Tibial nerve (tissue), 4 donors: ENCODE data around the gene SERPINB11. TPM values are rescaled to one million over a fixed set of nuclear protein-coding genes. Genes with fewer than 3 reads are reported as not detected.
"Not testable (repeated sequence)": the region's sequence is repeated elsewhere in the genome, so short reads cannot be mapped to it uniquely, and the experiment has no call there.

Source experiments
- DNase-seq, 2 donors: peaks; one replicate each; pipeline ENCODE4 v3.0.0-alpha.2; 2019; ENCODE audit warnings: low spot score in 2 of 2
- H3K27ac ChIP-seq, 4 donors: fragments of 200-600 bp; sonication (generic) in 3 of 4; one replicate each; pipeline ENCODE4 v1.5.1; 2017 to 2019; ENCODE audit warnings: mild to moderate bottlenecking in 1 of 4
- H3K27me3 ChIP-seq, 2 donors: fragments of 200-600 bp; sonication (generic) in 1 of 2; one replicate each; pipeline versions ENCODE4 v1.5.1 to v1.6.0; 2017 to 2019
- H3K36me3 ChIP-seq, 3 donors: fragments of 200-600 bp; sonication (generic); one replicate each; pipeline ENCODE4 v1.5.1; 2018 to 2019
- H3K4me1 ChIP-seq, 4 donors: fragments of 200-600 bp; sonication (generic) in 3 of 4; one replicate each; pipeline ENCODE4 v1.5.1; 2017 to 2019
- H3K4me3 ChIP-seq, 4 donors: fragments of 200-600 bp; sonication (generic) in 3 of 4; one replicate each; pipeline ENCODE4 v1.5.1; 2017 to 2019; ENCODE audit warnings: mild to moderate bottlenecking in 1 of 4, moderate library complexity in 1 of 4
- H3K9me3 ChIP-seq, 4 donors: fragments of 200-600 bp; sonication (generic) in 3 of 4; one replicate each; pipeline ENCODE4 v1.5.1; 2017 to 2019
- CTCF ChIP-seq, 5 experiments: fragments of 200-600 bp in 3 of 5; fragments of 450-650 bp in 2 of 5; sonication (generic) in 3 of 5; IDR thresholded peaks; one replicate each; pipeline ENCODE4 v1.5.1; 2016 to 2019; ENCODE audit warnings: antibody characterized with exemption in 5 of 5, mild to moderate bottlenecking in 3 of 5, moderate library complexity in 2 of 5
- EP300 ChIP-seq, 2 donors: sonication (generic); formaldehyde crosslinking; IDR thresholded peaks; one replicate each; pipeline ENCODE4 v1.6.1; 2017; ENCODE audit warnings: antibody characterized with exemption in 2 of 2, mild to moderate bottlenecking in 1 of 2
- POLR2A ChIP-seq, 2 donors: fragments of 450-650 bp; IDR thresholded peaks; one replicate each; pipeline ENCODE4 v1.6.1; 2017; ENCODE audit warnings: antibody characterized with exemption in 2 of 2, mild to moderate bottlenecking in 2 of 2, moderate library complexity in 2 of 2
- WGBS, 2 donors: methylation state at CpG; one replicate each; pipeline ENCODE4 v1.1.5; 2018; 5-methylcytosine and 5-hydroxymethylcytosine counted together
- total RNA-seq, 4 donors: library from RNA; depleted of rRNA; stranded (reverse); fragments of >200 nt; gene quantifications; one replicate each; pipeline ENCODE4 v1.1.0, GENCODE V29; 2016

The SERPINB11 gene
- total RNA-seq, 4 donors from 2014 or later: not detected

DNA sequence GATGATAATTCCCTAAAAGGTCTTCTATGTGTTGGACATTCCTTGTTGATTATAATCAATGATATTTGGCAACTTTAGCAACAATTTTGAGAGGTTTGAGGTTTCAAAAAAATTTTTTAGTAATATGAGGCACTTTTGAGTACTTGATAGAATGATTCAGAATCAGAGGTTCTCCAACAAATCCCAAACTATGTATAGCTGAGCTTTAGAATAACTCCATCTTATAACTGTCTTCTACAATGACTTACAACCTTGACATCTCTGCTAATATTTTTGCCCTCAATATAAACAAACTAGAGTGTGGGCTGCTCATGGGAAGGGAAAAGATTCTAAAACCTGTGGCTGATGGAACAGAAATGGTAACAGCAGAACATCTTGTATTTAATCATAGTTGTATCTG lies 50.9 kb downstream of the SERPINB11 start:
- Histone ChIP-seq H3K4me3 (no peak overlapping the region), H3K36me3 (no peaks in the 10 kb centered on the region), H3K9me3 (peaks cover 0 to 2% (median 0%) of the 10 kb centered on the region in 4 donors), H3K4me1 (no peaks in the 10 kb centered on the region), H3K27me3 (no peaks in the 10 kb centered on the region), H3K27ac (no peak overlapping the region)
- TF ChIP-seq EP300 (IDR thresholded peaks at IDR 0.05): no peak
- TF ChIP-seq CTCF (IDR thresholded peaks at IDR 0.05): no peak
- no peak for TF ChIP-seq POLR2A (IDR thresholded peaks at IDR 0.05)
- DNase-seq: no peak

DNA sequence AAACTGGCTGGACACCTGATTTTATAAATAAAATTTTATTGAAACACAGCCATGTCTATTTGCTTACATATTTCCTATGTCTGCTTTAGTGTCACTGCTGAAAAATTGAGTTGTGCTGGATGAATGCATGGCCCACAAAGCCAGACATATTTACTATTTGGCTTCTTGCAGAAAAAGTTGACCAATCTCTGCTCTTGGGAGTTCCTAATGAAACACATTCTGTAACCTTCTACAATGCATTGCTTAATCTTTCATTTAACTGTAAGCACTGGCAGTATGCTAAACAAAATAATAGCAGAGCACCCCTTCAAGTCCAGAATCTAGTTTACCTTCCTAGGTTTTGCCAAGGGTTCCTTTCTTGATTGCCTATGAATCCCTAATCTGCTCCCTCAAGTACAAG lies 54.8 kb downstream of the SERPINB11 start:
- Histone ChIP-seq H3K27me3 (no peaks in the 10 kb centered on the region), H3K27ac (no peak overlapping the region), H3K4me1 (no peaks in the 10 kb centered on the region), H3K9me3 (peaks cover 0 to 28% (median 4%) of the 10 kb centered on the region in 4 donors), H3K4me3 (no peak overlapping the region), H3K36me3 (no peaks in the 10 kb centered on the region)
- DNase-seq: no peak
- TF ChIP-seq POLR2A (IDR thresholded peaks at IDR 0.05) (no peak), CTCF (IDR thresholded peaks at IDR 0.05) (no peak), EP300 (IDR thresholded peaks at IDR 0.05) (no peak)

GRCh38 chr18:63758615-63759240 lies 56.0 kb downstream of the SERPINB11 start:
- TF ChIP-seq CTCF (IDR thresholded peaks at IDR 0.05): no peak
- no peak for TF ChIP-seq POLR2A (IDR thresholded peaks at IDR 0.05)
- no peak for DNase-seq
- no peak overlapping the region for H3K27ac ChIP-seq
- H3K9me3 ChIP-seq: peaks cover 0 to 28% (median 4%) of the 10 kb centered on the region in 4 donors
- no peaks in the 10 kb centered on the region for H3K4me1 ChIP-seq
- H3K36me3 ChIP-seq: no peaks in the 10 kb centered on the region
- no peak overlapping the region for H3K4me3 ChIP-seq
- WGBS, 2 donors: 52 to 60% methylated on average over 3 of the region's 3 CpGs
- no peaks in the 10 kb centered on the region for H3K27me3 ChIP-seq

GRCh38 chr18:63759786-63760185 lies 57.0 kb downstream of the SERPINB11 start:
- whole genome bisulfite sequencing, 2 donors: 93 to 95% methylated on average over 2 of the region's 2 CpGs
- H3K27ac ChIP-seq, H3K36me3 ChIP-seq, H3K4me3 ChIP-seq, DNase-seq, H3K27me3 ChIP-seq, H3K4me1 ChIP-seq: not testable (repeated sequence)
- H3K9me3 ChIP-seq: peaks cover 0 to 28% (median 4%) of the 10 kb centered on the region in 4 donors

DNA sequence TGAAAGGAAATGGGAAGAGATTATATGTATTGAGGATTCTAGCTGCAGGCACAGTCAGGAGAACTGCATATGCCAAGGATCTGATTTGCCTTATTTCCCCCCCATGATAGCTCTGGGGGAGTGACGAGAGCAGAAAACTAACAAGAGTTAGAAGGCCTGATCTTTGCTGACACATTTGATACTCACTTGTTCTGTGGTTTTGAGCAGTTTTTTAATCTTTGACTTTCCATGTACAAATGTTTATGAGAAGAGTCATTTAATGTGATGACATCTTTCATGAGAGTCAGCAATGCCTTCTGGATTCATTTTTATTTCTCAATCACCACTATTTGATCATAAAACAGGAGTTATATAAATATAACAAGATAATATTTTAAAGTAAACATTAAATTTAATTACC lies 59.8 kb downstream of the SERPINB11 start:
- DNase-seq: no peak
- TF ChIP-seq CTCF (IDR thresholded peaks at IDR 0.05) (no peak), POLR2A (IDR thresholded peaks at IDR 0.05) (no peak), EP300 (IDR thresholded peaks at IDR 0.05) (no peak)
- H3K27me3 ChIP-seq: no peaks in the 10 kb centered on the region
- H3K4me1 ChIP-seq: no peaks in the 10 kb centered on the region
- H3K27ac ChIP-seq: no peak overlapping the region
- H3K36me3 ChIP-seq: no peaks in the 10 kb centered on the region
- peaks cover 0 to 28% (median 6%) of the 10 kb centered on the region in 4 donors for H3K9me3 ChIP-seq
- WGBS, 2 donors: 77 to 85% methylated on average over 1 of the region's 1 CpG
- H3K4me3 ChIP-seq: no peak overlapping the region
